ENCODE measurements around the gene GLDC.
"Not testable (repeated sequence)": the region's sequence is repeated elsewhere in the genome, so short reads cannot be mapped to it uniquely, and the experiment has no call there.

Gene GLDC

DNA sequence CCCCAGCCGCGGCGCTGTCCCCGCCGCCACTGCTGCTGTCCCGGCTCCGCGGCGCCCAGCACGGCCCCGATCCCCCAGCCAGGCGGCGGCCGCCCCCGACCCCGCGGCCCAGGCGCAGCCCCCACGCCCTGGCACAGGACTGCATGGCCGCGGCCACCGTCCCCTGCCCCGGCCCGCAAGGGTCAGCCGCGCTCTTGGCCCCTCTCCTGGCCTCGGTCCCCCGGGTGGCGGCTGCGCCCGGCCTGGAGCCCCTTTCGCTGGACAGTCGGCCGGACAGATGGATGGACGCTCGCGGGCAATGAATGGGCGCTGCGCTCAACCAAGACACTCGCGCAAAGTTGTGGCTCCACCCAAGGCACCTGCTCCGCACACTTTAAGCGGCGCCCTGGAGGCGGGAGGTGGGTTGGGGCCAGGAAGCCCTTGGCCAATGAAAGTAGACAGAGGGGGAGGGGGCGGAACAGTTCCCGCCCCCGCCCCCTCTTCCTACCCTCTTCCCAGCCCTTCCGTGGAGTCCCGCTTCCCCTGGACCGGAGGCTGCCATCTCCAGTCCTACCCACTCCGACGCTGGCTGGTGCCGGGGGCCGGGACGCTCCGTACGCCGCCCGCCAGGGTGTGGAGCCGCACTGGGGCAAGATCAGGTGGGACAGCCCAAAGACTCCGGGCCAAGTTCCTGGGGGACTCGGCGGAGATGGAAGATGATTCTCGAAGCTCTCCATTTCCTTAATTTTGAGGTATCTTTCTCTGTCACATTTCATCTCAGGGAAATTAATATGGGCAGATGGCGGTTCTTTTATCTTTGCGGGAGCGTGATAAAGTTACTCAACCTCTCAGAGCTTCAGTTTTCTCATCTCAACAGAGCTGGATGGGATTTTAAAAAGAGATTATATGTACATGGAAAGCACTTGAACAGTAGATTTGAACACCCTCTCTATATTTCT is at the start of gene GLDC:
GLDC (minus strand) TSS at position 375 of the 938 bp plus-strand sequence; CDS start at position 145, 230 bp downstream.
- DNase-seq (ENCODE audit: low spot score), result peak; percentile 60

DNA sequence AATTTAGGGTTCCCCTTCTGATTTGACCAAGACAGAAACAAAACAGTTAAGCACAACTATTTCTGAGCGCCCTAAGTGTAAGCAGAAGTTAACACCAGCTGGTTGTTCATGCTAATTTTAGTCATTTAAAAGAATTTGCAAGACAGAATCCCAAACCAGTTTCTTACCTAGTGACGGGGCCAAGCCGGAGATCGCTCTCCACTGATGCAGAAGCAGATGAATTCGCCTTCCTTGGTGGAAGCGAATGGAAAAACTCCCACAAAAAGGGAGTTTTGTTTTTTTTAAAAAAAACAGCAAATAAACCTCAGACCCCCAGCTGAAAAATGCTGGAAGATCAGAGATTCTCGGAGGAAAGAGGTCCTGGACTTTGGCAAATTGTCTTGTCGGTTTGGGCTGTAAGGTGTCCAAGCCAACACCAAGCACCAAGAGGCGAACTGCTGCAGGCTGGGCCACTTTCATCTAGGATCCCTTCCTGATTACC is 47.4 kb upstream of the GLDC start:
- no peak for DNase-seq (ENCODE audit: low spot score)

DNA sequence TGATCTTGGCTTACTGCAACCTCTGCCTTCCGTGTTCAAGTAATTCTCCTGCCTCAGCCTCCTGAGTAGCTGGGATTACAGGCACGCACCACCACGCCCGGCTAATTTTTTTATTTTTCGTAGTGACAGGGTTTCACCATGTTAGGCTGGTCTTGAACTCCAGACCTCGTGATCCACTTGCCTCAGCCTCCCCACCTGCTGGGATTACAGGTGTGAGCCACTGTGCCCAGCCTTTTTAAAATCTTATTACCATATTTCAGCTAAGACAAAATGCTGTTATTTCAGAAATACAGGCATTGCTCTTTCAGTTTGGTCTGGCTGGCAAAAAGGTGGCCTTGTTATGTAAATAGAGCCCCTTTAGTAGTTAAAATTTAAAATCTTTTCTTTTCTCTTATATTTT is 46.9 kb upstream of the GLDC start:
- DNase-seq (ENCODE audit: low spot score), result no peak

DNA sequence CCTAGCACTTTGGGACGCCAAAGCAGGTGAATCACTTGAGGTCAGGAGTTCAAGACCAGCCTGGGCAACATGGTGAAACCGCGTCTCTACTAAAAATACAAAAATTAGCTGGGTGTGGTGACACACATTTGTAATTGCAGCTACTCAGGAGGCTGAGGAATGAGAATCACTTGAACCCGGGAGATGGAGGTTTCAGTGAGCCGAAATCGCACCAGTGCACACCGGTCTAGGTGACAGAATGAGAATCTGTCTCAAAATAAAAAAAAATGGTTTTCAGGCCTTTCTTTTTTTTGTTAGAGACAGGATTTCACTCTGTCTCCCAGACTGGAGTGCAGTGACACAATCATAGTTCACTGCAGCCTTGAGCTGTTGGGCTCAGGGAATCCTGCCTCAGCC is 45.1 kb upstream of the GLDC start:
- not testable (repeated sequence) for DNase-seq (ENCODE audit: low spot score)

DNA sequence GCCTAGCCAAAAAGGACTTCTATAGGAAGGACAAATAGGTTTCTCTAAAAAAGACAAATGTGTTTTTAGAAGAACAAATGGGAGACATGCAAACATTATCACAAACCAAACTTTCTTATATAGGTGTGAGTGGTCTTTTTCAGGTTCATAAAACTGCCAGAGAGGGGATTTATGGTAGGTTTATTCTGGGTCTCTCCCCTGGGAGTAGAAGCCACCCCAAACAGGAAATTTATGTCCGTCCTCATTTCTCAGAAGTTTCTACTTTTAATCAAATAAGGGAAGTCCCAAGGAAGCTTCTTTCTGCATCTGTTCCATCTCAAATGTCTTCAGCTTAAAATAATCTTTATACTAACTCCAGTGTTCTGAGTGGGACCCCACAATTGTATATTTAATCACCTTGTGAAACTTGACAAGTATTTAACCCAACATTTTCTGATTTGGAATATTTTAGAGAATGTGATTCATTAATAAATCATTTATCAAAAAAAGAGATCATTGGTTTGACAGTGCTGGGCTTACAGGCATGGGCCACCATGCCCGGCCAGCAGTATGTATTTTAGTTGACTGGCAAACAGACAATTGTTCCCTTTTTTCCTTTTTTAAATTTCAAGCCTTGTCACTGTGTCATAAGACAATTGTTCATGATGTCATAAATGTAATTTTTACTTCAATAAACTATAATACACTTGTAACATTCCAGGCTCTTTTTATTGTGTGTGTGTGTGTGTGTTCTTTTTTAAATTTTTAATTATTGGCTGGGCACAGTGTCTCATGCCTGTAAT is 44.6 kb upstream of the GLDC start:
- DNase-seq (ENCODE audit: low spot score), result peak; percentile 47

DNA sequence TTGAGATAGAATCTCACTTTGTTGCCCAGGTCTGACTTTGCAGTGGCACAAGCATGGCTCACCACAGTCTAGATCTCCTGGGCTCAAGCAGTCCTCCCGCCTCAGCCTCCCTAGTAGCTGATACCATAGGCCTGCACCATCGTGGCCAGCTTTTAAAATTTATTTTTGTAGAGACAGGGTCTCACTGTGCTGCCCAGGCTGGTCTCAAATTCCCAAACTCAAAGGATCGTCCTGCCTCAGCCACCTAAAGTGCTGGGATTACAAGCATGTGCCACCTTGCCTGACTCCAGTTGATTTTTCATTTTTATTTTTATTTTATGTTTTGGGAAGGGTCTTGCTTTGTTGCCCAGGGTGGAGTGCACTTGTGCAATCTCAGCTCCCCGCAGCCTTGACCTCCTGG is 41.7 kb upstream of the GLDC start:
- no peak for DNase-seq (ENCODE audit: low spot score)

DNA sequence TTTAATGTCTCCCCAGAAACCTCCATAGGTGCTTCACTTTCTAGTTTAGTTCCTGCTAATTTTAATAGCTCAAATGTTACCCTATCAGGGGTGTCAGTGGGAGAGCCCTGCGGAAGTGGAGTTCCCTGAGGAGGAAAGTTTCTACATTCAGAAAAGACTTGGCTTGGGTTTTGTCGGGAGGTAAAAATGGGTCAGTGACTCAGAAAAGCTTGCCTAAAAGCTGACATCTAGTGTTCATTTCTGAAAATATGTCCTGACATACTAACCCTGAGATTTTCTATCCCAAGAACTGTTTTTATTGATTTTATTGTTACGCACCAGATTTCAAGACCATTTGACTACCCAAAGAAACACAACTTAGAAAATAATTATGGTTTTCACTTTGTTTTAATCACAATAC is 40.9 kb upstream of the GLDC start:
- DNase-seq (ENCODE audit: low spot score), result no peak

DNA sequence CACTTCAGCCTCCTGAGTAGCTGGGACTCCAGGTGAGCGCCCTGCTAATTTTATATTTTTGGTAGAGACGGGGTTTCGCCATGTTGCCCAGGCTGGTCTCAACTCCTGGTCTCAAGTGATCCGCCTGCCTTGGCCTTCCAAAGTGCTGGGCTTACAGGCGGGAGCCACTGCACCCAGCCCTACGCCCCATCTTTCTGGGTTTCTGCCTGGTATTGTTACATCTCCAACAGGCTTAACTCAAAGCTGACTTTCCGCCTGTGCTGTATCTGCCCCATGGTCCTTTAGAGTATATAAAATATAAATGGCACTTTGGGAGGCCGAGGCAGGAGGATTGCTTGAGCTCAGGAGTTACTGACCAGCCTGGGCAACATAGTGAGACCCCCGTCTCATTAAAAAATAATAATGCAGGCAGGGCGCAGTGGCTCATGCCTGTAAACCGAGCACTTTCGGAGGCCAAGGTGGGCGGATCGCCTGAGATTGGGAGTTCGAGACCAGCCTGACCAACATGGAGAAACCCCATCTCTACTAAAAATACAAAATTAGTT is 36.5 kb upstream of the GLDC start:
- DNase-seq (ENCODE audit: low spot score), result no peak

DNA sequence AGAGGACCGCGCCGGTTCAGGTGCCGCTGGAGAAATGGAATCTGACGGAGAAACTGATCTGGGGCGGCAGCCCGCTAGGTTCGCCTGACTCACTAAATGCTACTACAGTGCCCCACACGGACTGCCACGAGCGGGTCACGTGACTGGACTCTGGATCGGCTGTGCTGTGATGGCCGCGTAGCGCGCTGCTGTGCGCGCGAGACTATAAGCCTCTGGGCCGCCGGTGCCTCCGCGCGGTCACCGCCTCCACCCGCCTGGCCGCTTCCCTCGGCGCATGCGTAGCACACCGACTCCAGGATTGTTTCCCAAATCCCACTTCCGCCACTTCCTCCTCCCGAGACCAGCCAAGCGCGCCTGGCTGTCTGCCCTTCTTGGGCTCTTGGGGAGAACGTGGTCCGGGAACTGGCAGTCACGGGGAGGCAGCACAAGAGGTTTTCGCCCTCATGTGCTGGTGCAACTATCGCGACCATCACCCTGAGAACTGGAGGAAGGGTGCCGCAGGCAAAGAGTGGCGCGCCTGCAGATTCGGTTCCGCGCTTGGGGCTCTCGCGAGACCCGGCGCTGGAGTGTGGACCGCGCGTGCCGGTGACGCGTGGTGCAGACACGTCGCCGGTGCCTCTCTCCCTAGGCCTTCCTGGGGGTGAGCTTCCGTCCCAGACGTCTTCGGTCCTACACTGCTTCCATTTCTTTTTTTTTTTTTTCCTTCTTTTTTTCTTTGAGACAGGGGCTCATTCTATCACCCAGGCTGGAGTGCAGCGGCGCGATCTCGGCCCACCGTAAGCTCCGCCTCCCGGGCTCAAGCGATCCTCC is 35.8 kb upstream of the GLDC start:
- DNase-seq (ENCODE audit: low spot score), result peak; percentile 94

DNA sequence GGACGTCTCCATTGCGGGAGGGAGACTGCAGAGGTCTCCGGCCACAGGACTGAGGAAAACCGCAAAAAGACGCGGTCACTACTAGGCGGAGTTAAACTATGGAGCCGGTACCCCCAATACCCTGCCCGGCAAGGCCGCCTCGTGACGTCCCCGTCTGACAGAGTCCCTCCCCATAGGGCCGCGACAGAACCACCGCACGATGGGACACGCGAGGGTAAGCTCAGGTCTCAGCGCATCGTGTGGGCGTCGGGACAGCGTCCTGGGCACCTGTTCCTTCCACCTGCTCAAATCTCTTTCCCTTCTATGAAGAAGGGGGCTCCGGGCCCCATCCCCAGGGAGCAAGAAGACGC is 35.2 kb upstream of the GLDC start:
- DNase-seq (ENCODE audit: low spot score), result peak; percentile 68

DNA sequence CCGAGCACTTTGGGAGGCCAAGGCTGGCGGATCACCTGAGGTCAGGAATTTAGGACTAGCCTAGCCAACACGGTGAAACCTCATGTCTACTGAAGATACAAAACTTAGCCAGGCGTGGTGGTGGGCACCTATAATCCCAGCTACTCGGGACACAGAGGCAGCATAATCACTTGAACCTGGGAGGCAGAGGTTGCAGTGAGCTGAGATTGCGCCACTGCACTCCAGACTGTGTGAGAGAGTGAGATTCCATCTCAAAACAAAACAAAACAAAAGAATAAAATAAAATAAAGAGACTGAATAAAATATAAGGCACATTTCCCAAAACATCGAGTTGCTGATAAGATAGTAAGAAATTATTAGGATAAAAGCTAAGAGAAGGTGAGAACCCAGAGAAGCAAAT is 32.3 kb upstream of the GLDC start:
- no peak for DNase-seq (ENCODE audit: low spot score)

DNA sequence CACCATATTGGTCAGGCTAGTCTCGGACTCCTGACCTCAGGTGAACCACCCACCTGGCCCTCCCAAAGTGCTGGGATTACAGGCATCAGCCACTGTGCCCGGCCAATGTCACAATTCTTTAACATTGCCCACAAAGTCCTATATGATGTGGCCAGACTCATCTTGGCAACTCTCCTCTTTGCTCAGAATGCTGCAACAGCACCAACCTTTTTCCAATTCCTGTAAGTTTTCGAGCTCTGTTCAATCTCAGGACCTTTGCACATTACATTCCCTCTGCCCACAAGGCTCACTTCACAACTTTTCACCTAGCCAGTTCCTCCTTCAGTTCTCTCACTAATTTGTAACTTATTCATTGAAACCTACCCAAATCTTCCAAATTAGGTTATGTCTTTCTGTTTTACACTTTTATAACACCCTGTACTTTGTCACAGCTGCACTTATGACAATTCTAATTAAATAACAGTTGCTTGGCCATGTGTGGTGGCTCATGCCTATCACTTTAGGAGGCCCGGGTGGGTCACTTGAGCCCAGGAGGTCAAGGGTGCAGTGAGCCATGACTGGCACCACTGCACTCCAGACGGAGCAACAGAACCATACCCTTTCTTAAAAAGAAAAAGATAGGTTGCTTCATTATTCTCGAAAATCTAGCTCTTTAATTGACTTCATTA is 30.9 kb upstream of the GLDC start:
- DNase-seq (ENCODE audit: low spot score), result no peak

DNA sequence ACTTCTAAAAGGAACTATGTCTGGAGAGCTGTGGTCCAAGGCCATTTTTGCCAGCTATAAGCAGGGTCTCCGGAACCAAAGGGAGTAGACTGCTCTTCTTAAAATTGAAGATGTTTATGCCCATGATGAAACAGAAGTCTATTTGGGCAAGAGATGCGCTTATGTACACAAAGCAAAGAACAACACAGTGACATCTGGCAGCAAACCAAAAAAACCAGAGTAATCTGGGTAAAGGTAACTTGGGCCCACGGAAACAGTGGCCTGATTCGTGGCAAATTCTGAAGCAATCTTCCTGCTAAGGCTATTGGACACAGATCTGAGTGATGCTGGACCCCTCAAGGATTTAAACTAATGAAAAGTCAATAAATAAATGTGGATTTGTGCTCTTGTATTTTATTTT is 29.7 kb upstream of the GLDC start:
- DNase-seq (ENCODE audit: low spot score), result no peak

DNA sequence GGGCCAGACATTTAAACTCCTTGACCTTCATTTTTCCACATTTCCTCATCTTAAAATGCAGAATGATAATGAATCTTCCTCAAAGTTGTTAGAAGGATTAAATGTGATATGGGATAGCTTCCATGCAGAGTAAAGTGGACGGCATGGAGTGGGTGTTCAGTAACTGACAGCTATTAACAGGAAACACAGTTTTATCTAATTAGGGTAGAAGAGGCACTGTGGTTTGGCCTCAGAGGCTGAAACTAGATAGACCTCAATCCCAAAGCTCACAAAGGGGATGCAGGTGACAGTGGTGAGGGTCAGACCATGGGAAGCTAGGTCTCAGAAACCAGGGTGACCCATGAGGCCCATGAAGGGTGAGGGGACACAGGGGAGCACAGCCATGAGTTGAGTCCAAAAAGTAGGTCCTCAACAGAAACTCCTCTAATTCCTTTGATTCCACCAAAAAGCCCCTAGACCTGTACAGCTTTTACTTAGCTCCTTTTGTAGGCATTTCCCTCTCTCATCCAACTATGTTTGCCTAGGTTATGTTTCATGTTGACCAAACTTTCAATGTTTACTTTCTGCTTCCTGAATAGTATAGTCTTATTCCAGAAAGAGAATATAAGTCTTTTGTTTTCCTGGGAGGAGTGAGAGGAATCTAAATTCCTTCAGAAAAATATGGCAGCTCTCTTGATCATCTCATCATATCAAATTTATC is 27.9 kb upstream of the GLDC start:
- DNase-seq (ENCODE audit: low spot score), result no peak

DNA sequence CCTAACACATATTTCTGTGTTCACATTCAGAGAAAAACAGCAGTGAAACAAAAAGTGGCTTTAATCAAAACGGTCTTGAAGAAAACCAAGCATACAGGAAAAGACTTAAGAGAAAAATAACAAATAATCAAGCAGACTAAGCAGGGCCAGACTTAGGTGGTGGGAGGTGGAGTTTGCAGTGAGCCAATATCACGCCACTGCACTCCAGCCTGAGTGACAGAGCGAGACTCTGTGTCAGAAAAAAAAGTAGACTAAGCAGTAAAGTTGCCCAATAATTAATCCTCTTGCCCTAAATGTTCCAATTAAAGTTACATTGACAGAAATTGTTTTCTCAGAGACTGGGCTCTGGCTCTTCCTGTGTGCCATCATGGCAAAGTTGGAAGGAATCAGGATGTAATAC is 26.6 kb upstream of the GLDC start:
- no peak for DNase-seq (ENCODE audit: low spot score)

DNA sequence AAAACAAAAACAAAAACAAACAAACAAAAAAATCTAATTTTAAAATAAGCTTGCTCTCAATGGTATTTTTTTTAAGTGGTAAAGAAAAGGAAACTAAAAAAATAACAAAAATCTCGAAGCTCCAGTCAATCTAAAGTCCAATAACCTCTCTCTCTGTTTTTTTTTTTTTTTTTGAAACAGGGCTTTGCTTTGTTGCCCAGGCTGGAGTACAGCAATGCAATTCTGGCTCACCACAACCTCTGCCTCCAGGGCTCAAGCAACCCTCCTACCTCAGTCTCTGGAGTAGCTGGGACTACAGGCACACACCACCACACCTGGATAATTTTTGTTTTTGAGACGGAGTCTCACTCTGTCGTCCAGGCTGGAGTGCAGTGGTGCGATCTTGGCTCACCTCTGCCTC is 25.9 kb upstream of the GLDC start:
- no peak for DNase-seq (ENCODE audit: low spot score)

DNA sequence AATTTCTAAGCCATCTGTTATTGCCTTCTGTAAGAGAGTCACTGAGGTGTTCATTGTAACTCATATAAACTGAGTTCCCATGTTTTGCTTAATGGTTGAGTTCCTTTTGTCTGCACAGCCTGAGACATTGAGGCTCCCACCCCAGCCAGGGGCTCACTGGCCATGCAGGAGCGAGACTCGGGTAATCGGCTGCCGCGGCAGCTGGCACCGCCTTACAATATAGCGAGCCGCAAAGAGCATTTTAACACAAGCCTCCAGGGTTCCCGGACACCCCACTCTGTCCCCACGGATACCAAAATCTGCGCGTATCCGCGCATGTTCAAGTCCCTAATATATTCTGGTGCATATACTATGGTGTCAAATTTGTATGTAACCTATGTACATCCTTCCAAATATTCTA is 24.4 kb upstream of the GLDC start:
- DNase-seq (ENCODE audit: low spot score), result no peak

DNA sequence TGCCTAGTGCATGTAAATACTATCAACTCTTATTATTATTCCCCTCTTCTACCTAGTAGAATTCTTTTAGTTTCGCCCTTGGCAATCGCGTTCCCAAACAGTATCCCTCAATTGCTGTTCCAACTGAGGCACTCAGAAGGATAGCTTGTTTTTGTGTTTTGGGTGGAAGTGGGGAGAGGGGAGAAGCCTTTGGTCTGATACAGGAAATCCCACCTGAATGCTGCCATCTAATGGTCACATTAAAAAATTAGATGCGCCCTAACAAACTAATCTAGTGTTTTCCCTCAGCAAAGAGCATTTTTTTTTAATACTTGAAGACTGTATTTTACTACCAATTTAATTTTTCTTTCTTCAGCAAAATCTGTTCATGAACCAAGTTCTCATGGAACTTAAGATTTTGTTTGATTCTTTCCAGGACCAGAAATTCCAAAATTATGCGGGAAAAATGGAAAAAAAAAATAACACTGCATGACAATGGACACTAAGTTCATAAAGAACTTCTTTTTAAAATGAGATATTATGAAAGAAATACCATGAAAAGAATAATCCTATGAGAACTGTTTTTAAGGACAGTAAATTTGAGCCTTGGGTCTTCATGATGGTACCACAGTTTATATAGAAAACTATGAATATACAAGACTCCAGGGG is 22.2 kb upstream of the GLDC start:
- DNase-seq (ENCODE audit: low spot score), result peak; percentile 63

DNA sequence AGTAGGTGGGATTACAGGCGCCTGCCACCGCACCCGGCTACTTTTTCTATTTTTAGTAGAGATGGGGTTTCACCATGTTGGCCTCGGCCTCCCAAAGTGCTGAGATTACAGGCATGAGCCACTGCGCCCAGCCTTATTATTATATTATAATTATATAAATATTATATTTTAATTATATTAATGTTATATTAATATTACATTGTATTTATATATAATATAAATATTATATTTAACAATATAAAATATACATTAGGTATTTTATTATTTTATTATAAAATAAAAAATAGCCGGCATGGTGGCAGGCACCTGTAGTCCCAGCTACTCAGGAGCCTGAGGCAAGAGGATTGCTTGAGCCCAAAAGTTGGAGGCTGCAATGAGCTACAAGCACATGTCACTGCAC is 21.6 kb upstream of the GLDC start:
- no peak for DNase-seq (ENCODE audit: low spot score)

DNA sequence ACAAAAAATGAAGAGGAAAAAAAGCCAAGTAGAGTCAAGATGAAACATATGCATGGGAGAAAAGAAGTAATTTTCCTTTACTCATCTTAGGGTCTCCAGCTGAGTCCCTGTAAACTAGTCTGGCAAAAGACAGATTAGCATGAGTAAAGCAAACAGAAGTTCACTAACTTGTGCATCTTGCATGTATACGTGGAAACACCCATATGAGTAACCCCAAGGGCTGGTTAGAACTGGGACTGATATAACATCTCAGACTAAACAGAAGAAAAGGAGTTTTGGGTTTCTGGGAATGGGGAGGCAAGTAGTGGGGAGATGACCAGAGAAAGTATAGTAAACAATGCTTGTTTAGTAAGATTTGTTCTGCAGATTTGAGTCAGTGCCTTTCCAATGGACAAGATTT is 20.1 kb upstream of the GLDC start:
- DNase-seq (ENCODE audit: low spot score), result no peak
